Measurements from ENCODE around the gene PHF1. TPM values are rescaled to one million over a fixed set of nuclear protein-coding genes. Genes with fewer than 3 reads are reported as not detected.

The PHF1 gene
- total and polyA plus RNA-seq, 2 of the 4 experiments (the other 2 are of a cell fraction) = 9.0 to 47.2 TPM

DNA sequence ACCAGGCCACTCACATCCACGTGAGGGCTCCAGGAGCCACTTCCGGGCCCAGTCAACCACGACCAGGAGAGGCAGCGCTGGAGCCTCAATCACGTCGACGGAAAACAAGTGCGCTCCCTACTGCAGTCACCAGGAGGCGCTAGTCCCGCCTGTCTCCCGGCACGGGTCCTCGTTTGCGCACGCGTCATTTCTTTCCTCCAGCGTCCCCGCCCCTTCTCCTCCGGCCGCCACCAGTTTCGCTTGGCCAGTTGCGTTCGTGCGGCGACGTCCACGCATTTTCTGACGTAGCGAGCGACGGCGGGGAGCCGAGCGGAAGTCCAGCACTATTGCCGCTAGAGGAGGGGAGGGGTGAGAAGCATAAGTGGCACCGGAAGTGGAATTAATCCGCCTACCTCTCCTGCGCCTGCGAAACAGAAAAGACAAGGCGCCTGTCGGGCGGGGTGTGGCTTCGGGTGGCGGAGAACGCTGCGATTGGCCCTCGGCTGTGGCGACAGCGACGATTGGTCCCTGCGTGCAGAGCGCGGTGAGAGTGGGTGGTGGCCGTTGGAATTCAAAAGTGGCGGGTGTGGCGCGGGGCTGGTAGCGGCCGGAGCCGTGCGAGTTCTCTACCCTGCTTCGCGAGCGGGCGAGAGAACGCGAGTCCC is 19.4 kb upstream of the PHF1 start, which contains the start of gene KIFC1:
KIFC1 (plus strand) TSS at position 546 of the 644 bp plus-strand sequence. CDS start 163 bp downstream, outside the sequence.
- H3K27me3 ChIP-seq (ENCODE audit: control insufficient read depth, insufficient read depth, low read length) = no peaks in the 10 kb centered on the region
- H3K14ac ChIP-seq (replicated peaks; ENCODE audit: low read depth, low read length) = peak within 1 kb of the TSS; percentile 54
- peak within 1 kb of the TSS; percentile 71 for H3K4ac ChIP-seq (ENCODE audit: low read depth, low read length)
- H3K23ac ChIP-seq (ENCODE audit: low read depth, low read length) = peak within 1 kb of the TSS; percentile 51
- 0% methylated on average over 24 of the region's 67 CpGs; no CpG with 5 or more reads in 1 of the 2 experiments for WGBS, 2 experiments (ENCODE audit: extremely low coverage in 2 of 2, insufficient read length in 1 of 2)
- in situ Hi-C loops (cut with MboI; ENCODE audit: low sequenced_read_pairs) = no loop called here
- no peaks in the 10 kb centered on the region for H3K4me1 ChIP-seq (ENCODE audit: control insufficient read depth, insufficient read depth, low read length)
- H2BK15ac ChIP-seq (ENCODE audit: low read depth, low read length) = peak within 1 kb of the TSS; percentile 65; the same call in 2 of the 3 replicates
- H2BK120ac ChIP-seq (ENCODE audit: low read depth, low read length) = peak within 1 kb of the TSS; percentile 40
- H2AFZ ChIP-seq (replicated peaks; ENCODE audit: low read length, poor library complexity) = peak within 1 kb of the TSS; percentile 92
- H2BK20ac ChIP-seq (ENCODE audit: low read depth, low read length) = peak within 1 kb of the TSS; percentile 16; the same call in 1 of the 2 replicates
- dilution Hi-C loops (cut with HindIII; ENCODE audit: low sequenced_read_pairs, unreplicated experiment) = no loop called here
- ChIA-PET CTCF (interaction anchor here (0.7 to 1.3 kb wide), 5 partner anchors 11 to 55 kb away, joined by 3 to 7 read pairs (median 3); no protein-coding TSS in a partner anchor), POLR2A (ENCODE audit: unreplicated experiment) (no interaction called here)
- H2AK5ac ChIP-seq (ENCODE audit: low read depth, low read length) = peak within 1 kb of the TSS; percentile 71; the same call in 1 of the 2 replicates
- peak within 1 kb of the TSS; percentile 91 for H3K56ac ChIP-seq (ENCODE audit: extremely low read depth, insufficient read depth, low read length)
- H3K36me3 ChIP-seq (ENCODE audit: control insufficient read depth, insufficient read depth, low read length) = no peaks in the 10 kb centered on the region
- peak within 1 kb of the TSS; percentile 75 for H4K91ac ChIP-seq (ENCODE audit: insufficient read depth, low read depth, low read length)
- H3K9me1 ChIP-seq (ENCODE audit: insufficient read depth, low read length) = peaks cover 7% of the 10 kb centered on the region; the same call in 1 of the 2 replicates
- H3K9ac ChIP-seq (ENCODE audit: low read depth, low read length) = peak within 1 kb of the TSS; percentile 89
- H3K4me2 ChIP-seq (ENCODE audit: low read depth, low read length) = peak within 1 kb of the TSS; percentile 95
- H4K5ac ChIP-seq (ENCODE audit: low read depth, low read length) = peak within 1 kb of the TSS; percentile 56
- peaks cover 3 to 6% of the 10 kb centered on the region in 2 experiments; a peak in 1 of 4 replicates for H3K79me1 ChIP-seq (ENCODE audit: low read depth in 1 of 2, low read length in 2 of 2)
- peak within 1 kb of the TSS; percentile 48 for H3K27ac ChIP-seq (ENCODE audit: insufficient read depth, low read length)
- BruUV-seq (replicated peaks) = no TSS peak
- peak; percentile 95 for ATAC-seq (ENCODE audit: low read depth)
- H4K8ac ChIP-seq (ENCODE audit: low read depth in 2 of 2, low read length in 2 of 2) = peak within 1 kb of the TSS; percentile 92 to 97
- H2AK9ac ChIP-seq (replicated peaks; ENCODE audit: low read depth, low read length, poor library complexity) = peak within 1 kb of the TSS; percentile 98
- DNase-seq = peak; percentile 100
- H3K18ac ChIP-seq (ENCODE audit: low read depth, low read length) = peak within 1 kb of the TSS; percentile 3; the same call in 1 of the 2 replicates
- peak within 1 kb of the TSS; percentile 59 for H2BK5ac ChIP-seq (ENCODE audit: low read depth, low read length, poor library complexity, severe bottlenecking)
- no peaks in the 10 kb centered on the region for H3K9me3 ChIP-seq (ENCODE audit: control insufficient read depth, insufficient read depth, low read length)
- no peaks in the 10 kb centered on the region; the same call in 1 of the 2 replicates for H4K20me1 ChIP-seq (ENCODE audit: insufficient read depth, low read length)
- peak within 1 kb of the TSS; percentile 58 for H3K4me3 ChIP-seq (ENCODE audit: insufficient read depth, low read depth, low read length)
- intact Hi-C loops (cut with micrococcal nuclease) = loop anchor here (1.0 to 2.0 kb wide), 3 partner anchors 19 to 34 kb away; partner anchors contain the start of gene CUTA
- TF ChIP-seq, protein P1, sequence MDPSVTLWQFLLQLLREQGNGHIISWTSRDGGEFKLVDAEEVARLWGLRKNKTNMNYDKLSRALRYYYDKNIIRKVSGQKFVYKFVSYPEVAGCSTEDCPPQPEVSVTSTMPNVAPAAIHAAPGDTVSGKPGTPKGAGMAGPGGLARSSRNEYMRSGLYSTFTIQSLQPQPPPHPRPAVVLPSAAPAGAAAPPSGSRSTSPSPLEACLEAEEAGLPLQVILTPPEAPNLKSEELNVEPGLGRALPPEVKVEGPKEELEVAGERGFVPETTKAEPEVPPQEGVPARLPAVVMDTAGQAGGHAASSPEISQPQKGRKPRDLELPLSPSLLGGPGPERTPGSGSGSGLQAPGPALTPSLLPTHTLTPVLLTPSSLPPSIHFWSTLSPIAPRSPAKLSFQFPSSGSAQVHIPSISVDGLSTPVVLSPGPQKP (IDR thresholded peaks at IDR 0.05; ENCODE audit: borderline replicate concordance, low read depth, low read length) = peak; percentile 20; the same call in 1 of the 2 replicates
- peak; percentile 82 for TF ChIP-seq SMC3 (IDR thresholded peaks at IDR 0.05; ENCODE audit: low read depth, low read length)
- TF ChIP-seq BHLHE40 (IDR thresholded peaks at IDR 0.05; ENCODE audit: low read depth, low read length) = peak; percentile 94
- TF ChIP-seq USF2 (IDR thresholded peaks at IDR 0.05; ENCODE audit: low read depth, low read length) = peak; percentile 74
- TF ChIP-seq FOS (IDR thresholded peaks at IDR 0.05; ENCODE audit: low read depth, low read length) = 0 out of 2 replicates have a peak, but pooled peaks have one; percentile 2
- TF ChIP-seq CHD1 (IDR thresholded peaks at IDR 0.05; ENCODE audit: low read depth, low read length) = no peak
- peak; percentile 99 for TF ChIP-seq CTCF (conservative IDR thresholded peaks at IDR 0.05; ENCODE audit: low read depth, low read length)
- TF ChIP-seq MAZ (IDR thresholded peaks at IDR 0.05; ENCODE audit: borderline replicate concordance, low read depth, low read length) = peak; percentile 94
- TF ChIP-seq POLR2A (IDR thresholded peaks at IDR 0.05; ENCODE audit: low read depth, low read length) = no peak
- TF ChIP-seq CEBPB (IDR thresholded peaks at IDR 0.05; ENCODE audit: low read depth, low read length) = peak; percentile 43; the same call in 1 of the 2 replicates
- no peak; the same call in 1 of the 2 replicates for TF ChIP-seq NFE2L2 (IDR thresholded peaks at IDR 0.05; ENCODE audit: low read depth, low read length)
- peak; percentile 68 for TF ChIP-seq RAD21 (IDR thresholded peaks at IDR 0.05; ENCODE audit: low read length)
- TF ChIP-seq MXI1 (IDR thresholded peaks at IDR 0.05; ENCODE audit: borderline replicate concordance, low read depth, low read length) = peak; percentile 92
